NB4 (cell line): ENCODE data around the gene ABCC3.

Experiments used
- MYC ChIP-seq: IDR thresholded peaks from 2 replicates; pipeline ENCODE4 v1.6.1; 2011; ENCODE audit warnings: low read depth, low read length
- TF ChIP-seq, protein P1 (sequence below): IDR thresholded peaks from one replicate; pipeline ENCODE4 v1.5.1; 2012; ENCODE audit warnings: low read depth, low read length

DNA sequence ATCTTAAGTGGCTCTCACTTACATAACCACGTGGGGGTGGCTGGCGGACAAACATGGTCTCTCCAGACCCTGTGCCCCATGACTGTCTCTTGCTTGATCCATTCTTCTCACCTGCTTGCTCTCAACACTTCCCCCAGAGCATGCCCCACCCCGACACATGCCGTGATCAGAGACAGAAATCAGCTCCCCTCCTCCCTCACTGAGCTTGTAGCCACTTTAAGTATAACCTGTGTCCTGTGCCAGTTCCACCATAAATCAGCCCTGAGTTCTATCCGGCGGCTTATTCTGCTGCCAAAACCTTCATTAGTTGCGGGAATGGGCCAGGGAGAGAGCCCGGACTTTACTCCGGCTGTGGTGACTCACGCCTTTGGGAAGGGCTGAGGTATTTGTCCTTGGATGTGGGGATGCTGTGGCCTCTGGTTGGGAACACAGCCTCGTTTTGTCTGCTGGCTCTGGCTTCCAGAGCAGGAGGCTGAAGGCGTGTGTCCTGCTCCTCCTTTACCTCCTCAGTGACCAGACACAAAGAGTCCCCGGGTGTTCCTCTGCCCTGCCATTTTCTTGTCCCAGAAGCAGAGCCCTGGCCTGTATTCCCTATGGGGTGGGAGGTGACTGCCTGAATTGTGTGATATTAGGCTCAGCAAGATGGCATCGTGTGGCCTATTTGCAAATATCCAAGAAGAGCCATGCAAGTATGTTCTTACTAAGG, 52.0 kb downstream of the ABCC3 start:
- TF ChIP-seq, protein P1, sequence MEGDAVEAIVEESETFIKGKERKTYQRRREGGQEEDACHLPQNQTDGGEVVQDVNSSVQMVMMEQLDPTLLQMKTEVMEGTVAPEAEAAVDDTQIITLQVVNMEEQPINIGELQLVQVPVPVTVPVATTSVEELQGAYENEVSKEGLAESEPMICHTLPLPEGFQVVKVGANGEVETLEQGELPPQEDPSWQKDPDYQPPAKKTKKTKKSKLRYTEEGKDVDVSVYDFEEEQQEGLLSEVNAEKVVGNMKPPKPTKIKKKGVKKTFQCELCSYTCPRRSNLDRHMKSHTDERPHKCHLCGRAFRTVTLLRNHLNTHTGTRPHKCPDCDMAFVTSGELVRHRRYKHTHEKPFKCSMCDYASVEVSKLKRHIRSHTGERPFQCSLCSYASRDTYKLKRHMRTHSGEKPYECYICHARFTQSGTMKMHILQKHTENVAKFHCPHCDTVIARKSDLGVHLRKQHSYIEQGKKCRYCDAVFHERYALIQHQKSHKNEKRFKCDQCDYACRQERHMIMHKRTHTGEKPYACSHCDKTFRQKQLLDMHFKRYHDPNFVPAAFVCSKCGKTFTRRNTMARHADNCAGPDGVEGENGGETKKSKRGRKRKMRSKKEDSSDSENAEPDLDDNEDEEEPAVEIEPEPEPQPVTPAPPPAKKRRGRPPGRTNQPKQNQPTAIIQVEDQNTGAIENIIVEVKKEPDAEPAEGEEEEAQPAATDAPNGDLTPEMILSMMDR, result no peak
- no peak for TF ChIP-seq MYC
